Effector memory CD8-positive, alpha-beta T cell (primary cell): Measurements from ENCODE around the gene ESCO1.
A peak's percentile ranks its signal among the peaks of the same experiment; 100 is the strongest.

Experiments
- ATAC-seq: fragments of 150-1000 bp; cut with Tn5 transposase; replicated peaks from 2 replicates; pipeline ENCODE4 v1.10.0; 2021; ENCODE audit warnings: mild to moderate bottlenecking, moderate library complexity
- DNase-seq, 3 experiments: peaks; one replicate each; pipeline ENCODE4 v3.0.0; 2021
- H3K27ac Mint-ChIP-seq, 2 donors: one replicate each; pipeline ENCODE4 v1.8.0; 2022; ENCODE audit warnings: mild to moderate bottlenecking in 2 of 2, mixed read lengths in 2 of 2, moderate library complexity in 2 of 2
- H3K27me3 Mint-ChIP-seq, 2 donors: one replicate each; pipeline ENCODE4 v1.8.0; 2022; ENCODE audit warnings: mixed read lengths in 2 of 2
- H3K36me3 Mint-ChIP-seq: one replicate; pipeline ENCODE4 v1.8.0; 2022; ENCODE audit warnings: mild to moderate bottlenecking, moderate library complexity, mixed read lengths; ENCODE audit not compliant: insufficient read depth
- H3K4me1 Mint-ChIP-seq, 2 donors: one replicate each; pipeline ENCODE4 v1.8.0; 2022; ENCODE audit warnings: low read depth in 2 of 2, mixed read lengths in 2 of 2
- H3K4me3 Mint-ChIP-seq, 2 donors: one replicate each; pipeline ENCODE4 v1.8.0; 2022; ENCODE audit warnings: mild to moderate bottlenecking in 2 of 2, mixed read lengths in 2 of 2, moderate library complexity in 2 of 2
- H3K9me3 Mint-ChIP-seq, 2 donors: one replicate each; pipeline ENCODE4 v1.8.0; 2022; ENCODE audit warnings: mixed read lengths in 2 of 2

The ESCO1 gene

DNA sequence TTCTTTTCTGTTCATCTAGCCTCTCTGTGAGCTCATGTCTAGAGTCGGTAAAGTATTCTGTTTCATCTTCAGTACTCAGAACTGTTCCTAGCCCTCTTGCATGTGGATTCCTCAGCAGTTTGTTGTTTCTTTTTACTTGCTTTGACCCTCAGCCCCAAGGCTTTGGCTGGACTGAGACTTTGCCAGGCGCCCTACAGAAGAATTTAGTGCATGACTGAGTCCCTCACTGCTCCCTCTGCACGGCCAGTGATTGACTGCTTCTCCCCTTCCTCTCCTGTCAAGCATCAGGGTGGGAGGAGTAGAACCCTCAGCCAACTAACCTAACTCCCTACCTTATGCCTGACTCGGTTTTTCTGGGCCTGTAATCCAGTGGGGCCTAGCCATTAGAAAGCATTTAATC is 109.8 kb downstream of the ESCO1 start:
- DNase-seq (no peak), ATAC-seq (no peak)
- H3K4me3 Mint-ChIP-seq: no peak overlapping the region
- H3K36me3 Mint-ChIP-seq: no peaks in the 10 kb centered on the region
- no peaks in the 10 kb centered on the region for H3K9me3 Mint-ChIP-seq
- H3K27me3 Mint-ChIP-seq: peaks cover 5 to 6% of the 10 kb centered on the region in 2 donors
- H3K4me1 Mint-ChIP-seq: no peaks in the 10 kb centered on the region
- H3K27ac Mint-ChIP-seq: no peak overlapping the region

DNA sequence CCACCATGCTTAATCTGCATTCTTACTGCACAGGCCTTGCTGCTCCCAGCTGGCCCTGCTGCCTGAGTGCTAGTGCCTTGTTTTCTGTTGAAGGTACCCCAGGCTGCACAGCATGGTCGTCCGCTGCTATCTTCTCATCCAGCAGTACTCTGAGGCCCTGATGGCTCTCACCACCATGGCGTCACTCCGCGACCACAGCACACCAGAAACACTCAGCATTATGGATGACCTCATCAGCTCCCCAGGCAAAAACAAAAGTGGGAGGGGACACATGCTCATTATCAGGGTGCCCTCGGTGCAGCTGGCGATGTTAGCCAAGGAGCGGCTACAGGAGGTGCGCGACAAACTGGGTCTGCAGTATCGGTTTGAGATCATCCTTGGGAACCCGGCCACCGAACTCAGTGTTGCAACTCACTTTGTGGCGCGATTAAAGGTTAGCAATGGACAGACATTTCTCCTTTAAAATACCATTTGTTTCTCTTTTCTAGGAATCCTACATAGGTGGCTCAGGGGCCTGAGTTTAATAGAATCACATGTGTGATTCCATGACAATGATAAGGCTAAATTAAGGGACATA is 110.5 kb downstream of the ESCO1 start:
- H3K27me3 Mint-ChIP-seq: peaks cover 5 to 14% of the 10 kb centered on the region in 2 donors
- no peaks in the 10 kb centered on the region for H3K36me3 Mint-ChIP-seq
- no peak overlapping the region for H3K27ac Mint-ChIP-seq
- no peak for DNase-seq
- H3K4me3 Mint-ChIP-seq: no peak overlapping the region
- no peak for ATAC-seq
- H3K4me1 Mint-ChIP-seq: no peaks in the 10 kb centered on the region
- H3K9me3 Mint-ChIP-seq: no peaks in the 10 kb centered on the region

DNA sequence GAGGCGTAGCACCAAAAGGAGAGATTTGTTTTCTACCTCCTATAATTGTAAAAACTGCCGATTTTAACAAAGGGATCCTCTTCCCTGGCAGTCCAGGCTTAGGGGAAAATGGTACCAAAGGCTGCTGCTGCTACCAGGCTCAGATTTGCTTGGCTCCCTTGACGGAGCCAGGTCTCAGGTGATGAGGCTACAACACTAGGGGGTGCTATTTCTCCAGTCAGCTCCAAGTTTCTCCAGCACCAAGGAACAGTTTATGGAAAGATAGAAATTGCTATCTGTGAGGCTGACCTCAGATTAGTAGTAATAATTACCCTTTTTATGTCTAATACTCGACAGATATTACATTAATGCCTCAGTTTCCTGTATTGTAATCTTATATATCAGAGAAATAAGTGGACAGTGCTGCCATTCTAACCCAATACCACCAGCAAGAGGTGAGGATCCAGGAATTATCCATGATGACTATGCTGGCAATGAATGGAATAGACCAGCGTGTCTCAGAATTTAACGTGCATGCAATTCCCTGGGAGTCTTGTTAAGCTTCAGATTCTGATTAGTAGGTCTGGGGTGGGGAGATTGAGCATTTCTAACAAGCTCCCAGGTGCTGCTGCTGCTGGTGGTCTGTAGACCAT is 111.3 kb downstream of the ESCO1 start:
- Mint-ChIP-seq H3K27me3 (peaks cover 5 to 14% of the 10 kb centered on the region in 2 donors), H3K36me3 (no peaks in the 10 kb centered on the region), H3K27ac (no peak overlapping the region), H3K4me1 (no peaks in the 10 kb centered on the region), H3K4me3 (no peak overlapping the region), H3K9me3 (no peaks in the 10 kb centered on the region)
- no peak for ATAC-seq
- DNase-seq: peak in 2 of 3 experiments; percentile 3 to 4

DNA sequence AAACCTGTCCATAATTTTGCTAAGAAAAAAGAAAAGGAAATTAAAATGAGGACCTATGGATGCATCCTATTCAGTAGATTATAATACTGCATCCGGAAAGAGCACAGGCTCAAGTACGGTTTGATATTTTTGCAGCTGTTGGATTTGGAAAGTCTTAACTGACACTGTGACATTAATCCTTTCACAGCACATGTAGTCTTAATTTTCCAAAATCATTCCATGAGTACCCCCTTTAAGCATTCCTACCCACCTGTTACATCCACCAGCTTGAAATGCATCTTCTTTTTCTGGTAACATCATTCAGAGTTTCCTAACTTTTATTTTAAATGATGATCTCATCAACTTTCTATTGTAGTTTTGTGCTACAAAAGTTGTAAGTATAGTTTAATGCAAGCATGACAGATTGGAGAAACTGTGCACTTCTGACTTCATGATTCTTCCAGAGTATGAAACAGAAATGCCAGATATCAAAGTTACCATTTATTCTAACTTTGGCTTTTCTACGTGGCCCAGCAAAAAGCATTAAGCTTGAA is 113.5 kb downstream of the ESCO1 start:
- no peak overlapping the region for H3K27ac Mint-ChIP-seq
- DNase-seq: no peak

DNA sequence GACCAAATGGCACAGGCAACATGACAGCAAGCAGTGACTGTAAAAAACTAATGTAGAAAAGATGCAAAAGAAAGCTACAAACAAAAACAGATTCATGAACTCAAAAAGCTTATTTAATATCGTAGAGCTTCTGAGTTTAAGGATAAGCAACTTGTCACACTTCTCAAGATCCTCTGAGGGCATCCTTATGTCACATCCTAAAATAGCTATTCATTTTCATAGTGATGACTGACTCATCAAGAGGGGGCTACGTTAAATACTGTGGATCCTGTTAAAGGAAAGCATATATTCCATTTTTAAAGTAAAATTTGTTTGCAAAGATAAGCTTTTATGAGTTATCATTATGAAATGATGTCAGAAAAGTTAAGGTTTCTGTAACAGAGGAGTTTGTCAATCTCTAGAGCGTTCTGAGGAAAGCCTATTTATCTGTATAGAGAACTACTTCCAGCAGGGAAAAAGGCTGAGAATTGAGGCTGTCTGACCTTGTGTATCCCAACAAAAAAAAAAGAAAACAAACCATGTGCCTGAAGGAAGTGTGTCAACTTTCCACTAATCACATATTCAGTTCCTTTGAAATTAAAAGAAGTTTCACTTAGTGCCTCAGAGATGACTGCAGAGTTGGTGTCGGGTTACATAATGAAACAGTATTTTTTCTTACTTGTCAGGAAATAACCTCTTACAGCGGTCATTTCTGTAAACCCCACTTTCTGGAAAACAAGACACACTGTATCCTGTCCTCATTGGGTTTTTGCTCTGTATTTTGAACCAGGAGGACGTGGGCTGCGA is 115.5 kb downstream of the ESCO1 start:
- Mint-ChIP-seq H3K9me3 (no peaks in the 10 kb centered on the region), H3K27me3 (peaks cover 22 to 47% of the 10 kb centered on the region in 2 donors), H3K36me3 (no peaks in the 10 kb centered on the region), H3K4me1 (no peaks in the 10 kb centered on the region), H3K27ac (no peak overlapping the region), H3K4me3 (no peak overlapping the region)
- DNase-seq (no peak), ATAC-seq (no peak)

More for the DNA sequence above, 113.5 kb downstream of the ESCO1 start:
- Mint-ChIP-seq H3K4me3 (no peak overlapping the region), H3K4me1 (no peaks in the 10 kb centered on the region), H3K27me3 (peaks cover 10 to 30% of the 10 kb centered on the region in 2 donors), H3K9me3 (no peaks in the 10 kb centered on the region), H3K36me3 (no peaks in the 10 kb centered on the region)
- no peak for ATAC-seq

DNA sequence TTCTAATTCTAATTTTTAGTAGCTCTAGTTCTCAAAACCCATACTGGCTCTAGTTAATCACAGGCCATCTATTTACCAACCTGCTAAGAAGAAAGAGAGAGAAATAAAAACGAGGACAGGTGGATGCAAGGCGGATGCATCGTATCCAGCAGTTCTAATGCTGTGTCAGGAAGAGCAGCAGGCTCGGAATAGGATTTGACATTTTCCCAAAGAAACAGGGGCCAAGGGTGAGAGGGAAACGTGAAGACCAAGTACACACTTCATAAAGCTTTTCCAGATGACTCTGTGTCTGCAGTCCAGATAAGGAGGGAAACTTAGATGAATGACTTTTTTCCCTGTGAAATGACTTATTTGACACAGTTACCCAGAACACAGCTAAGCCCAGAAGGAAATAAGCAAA is 117.5 kb downstream of the ESCO1 start:
- no peaks in the 10 kb centered on the region for H3K4me1 Mint-ChIP-seq

DNA sequence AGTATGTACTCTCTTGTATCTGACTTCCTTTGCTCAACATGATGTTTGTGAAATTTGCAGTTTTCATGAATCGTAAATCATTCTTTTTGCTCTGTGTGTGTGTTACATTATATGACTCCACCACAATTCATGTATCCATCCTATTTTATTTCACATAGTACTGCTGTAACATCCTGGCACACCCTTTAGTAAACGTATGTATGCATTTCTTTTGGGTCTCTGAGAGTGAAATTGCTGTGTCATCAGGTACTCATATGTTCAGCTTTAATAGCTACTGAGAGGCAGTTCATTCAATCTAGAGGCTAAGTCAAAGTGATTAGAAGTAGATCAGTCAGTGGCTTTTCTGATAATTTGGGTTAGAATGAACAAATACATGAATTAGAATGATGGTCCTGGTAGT is 118.8 kb downstream of the ESCO1 start:
- ATAC-seq: no peak
- DNase-seq: no peak
- H3K4me1 Mint-ChIP-seq: no peaks in the 10 kb centered on the region
- H3K27me3 Mint-ChIP-seq: peaks cover 17 to 53% of the 10 kb centered on the region in 2 donors
- H3K36me3 Mint-ChIP-seq: no peaks in the 10 kb centered on the region
- no peaks in the 10 kb centered on the region for H3K9me3 Mint-ChIP-seq
- no peak overlapping the region for H3K4me3 Mint-ChIP-seq
- H3K27ac Mint-ChIP-seq: no peak overlapping the region

More for the DNA sequence above, 117.5 kb downstream of the ESCO1 start:
- Mint-ChIP-seq H3K9me3 (no peaks in the 10 kb centered on the region), H3K36me3 (no peaks in the 10 kb centered on the region), H3K4me3 (no peak overlapping the region), H3K27me3 (peaks cover 22 to 47% of the 10 kb centered on the region in 2 donors), H3K27ac (no peak overlapping the region)
- DNase-seq: no peak
- no peak for ATAC-seq

DNA sequence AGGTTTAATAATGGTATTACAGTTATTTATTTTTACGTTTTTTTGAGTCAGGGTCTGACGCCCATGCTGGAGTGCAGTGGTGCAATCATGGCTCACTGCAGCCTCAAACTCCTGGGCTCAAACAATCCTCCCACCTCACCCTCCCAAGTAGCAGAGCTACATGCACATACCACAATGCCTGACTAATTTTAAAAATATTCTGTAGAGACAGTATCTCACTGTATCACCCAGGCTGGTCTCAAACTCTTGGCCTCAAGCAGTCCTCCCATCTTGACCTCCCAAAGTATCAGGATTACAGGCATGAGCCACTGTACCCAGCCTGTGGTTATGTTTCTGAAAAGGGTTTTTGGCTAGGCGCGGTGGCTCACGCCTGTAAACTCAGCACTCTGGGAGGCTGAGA is 120.8 kb downstream of the ESCO1 start:
- ATAC-seq: no peak
- no peak overlapping the region for H3K4me3 Mint-ChIP-seq
- no peak for DNase-seq
- H3K27ac Mint-ChIP-seq: no peak overlapping the region
- peaks cover 29 to 52% of the 10 kb centered on the region in 2 donors for H3K27me3 Mint-ChIP-seq
- no peaks in the 10 kb centered on the region for H3K36me3 Mint-ChIP-seq
- H3K9me3 Mint-ChIP-seq: no peaks in the 10 kb centered on the region
- no peaks in the 10 kb centered on the region for H3K4me1 Mint-ChIP-seq
